GM19463 (cell line): ENCODE data around the gene RNF214.
"Not testable (repeated sequence)": the region's sequence is repeated elsewhere in the genome, so short reads cannot be mapped to it uniquely, and the experiment has no call there.

Experiments used
- ATAC-seq: cut with Tn5 transposase; IDR thresholded peaks from one replicate; pipeline ENCODE4 v1.9.1; 2021; ENCODE audit warnings: mild to moderate bottlenecking, moderate library complexity; ENCODE audit not compliant: unreplicated experiment

The RNF214 gene

DNA sequence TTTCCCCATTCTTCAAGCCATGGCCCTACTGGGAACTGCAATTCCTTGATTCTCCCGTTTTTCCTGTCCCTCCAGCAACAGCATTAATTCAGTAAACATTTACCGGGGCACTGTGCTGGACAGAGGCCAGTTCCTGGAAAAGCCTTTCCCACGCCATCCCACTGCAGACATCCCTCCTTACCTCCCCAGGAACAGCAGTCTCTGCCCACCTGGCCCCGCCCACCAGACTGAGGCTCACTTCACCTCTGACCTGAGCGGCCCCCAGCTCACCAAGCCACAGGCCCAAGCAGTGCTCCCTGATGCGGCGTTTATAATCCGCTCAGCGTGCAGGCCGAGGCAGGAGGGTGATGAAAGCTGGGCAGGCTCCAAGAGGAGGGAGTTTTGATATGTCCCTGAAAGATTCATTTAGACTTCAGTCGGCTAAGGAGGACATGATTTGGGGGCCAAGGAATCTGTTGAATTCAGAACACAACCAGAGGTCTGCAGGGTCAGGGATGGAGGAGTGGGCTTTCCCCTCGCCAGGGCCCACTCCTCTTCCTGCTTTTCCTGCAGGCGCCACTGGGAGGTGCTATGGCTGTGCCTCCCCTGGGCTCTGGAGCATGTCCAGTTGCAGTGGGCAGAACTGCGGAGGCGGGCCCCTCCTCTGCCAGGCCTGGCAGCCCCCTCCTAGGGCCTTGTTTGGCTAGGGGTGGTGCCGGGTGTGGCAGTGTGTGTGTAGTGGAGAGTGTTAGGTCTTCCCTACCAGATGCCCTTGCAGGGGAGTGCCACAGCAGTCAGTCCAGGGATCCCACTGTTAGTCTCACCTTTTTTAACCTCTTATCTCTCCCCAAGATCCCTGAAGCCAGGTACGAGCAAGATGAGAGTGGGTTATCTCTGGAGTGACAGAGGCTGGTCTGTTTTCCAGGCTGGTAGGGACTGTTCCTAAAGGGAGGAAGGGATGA lies 34.7 kb upstream of the RNF214 start:
- no peak for ATAC-seq

DNA sequence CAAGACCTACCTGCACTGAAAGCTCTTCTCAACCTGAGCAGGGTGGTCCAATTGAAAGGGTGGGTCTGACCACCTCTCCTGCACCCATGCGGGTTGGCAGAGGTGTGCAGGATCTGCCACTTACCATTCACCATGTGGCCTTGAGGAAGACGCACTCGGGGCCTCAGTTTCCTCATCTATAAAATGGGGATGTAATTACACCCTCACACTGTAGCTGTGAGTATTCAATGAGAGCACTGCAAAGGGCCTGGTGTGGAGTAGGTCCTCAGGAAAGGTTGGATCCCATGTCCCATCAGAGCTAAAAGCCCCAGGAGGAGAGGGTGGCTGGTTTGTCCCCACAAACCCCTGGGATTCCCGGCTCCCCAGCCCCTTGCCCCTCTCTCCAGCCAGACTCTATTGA lies 33.9 kb upstream of the RNF214 start:
- no peak for ATAC-seq

DNA sequence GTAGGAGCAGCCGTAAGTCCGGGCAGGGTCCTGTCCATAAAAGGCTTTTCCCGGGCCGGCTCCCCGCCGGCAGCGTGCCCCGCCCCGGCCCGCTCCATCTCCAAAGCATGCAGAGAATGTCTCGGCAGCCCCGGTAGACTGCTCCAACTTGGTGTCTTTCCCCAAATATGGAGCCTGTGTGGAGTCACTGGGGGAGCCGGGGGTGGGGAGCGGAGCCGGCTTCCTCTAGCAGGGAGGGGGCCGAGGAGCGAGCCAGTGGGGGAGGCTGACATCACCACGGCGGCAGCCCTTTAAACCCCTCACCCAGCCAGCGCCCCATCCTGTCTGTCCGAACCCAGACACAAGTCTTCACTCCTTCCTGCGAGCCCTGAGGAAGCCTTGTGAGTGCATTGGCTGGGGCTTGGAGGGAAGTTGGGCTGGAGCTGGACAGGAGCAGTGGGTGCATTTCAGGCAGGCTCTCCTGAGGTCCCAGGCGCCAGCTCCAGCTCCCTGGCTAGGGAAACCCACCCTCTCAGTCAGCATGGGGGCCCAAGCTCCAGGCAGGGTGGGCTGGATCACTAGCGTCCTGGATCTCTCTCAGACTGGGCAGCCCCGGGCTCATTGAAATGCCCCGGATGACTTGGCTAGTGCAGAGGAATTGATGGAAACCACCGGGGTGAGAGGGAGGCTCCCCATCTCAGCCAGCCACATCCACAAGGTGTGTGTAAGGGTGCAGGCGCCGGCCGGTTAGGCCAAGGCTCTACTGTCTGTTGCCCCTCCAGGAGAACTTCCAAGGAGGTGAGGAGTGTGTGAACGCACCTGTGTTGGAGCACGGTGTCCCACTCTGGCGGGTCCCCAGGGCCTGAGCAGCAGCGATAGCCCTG lies 33.2 kb upstream of the RNF214 start, which contains the start of gene TAGLN:
TAGLN (plus strand) TSS at position 318 of the 863 bp plus-strand sequence. CDS start 3,644 bp downstream, outside the sequence.
- no peak for ATAC-seq

DNA sequence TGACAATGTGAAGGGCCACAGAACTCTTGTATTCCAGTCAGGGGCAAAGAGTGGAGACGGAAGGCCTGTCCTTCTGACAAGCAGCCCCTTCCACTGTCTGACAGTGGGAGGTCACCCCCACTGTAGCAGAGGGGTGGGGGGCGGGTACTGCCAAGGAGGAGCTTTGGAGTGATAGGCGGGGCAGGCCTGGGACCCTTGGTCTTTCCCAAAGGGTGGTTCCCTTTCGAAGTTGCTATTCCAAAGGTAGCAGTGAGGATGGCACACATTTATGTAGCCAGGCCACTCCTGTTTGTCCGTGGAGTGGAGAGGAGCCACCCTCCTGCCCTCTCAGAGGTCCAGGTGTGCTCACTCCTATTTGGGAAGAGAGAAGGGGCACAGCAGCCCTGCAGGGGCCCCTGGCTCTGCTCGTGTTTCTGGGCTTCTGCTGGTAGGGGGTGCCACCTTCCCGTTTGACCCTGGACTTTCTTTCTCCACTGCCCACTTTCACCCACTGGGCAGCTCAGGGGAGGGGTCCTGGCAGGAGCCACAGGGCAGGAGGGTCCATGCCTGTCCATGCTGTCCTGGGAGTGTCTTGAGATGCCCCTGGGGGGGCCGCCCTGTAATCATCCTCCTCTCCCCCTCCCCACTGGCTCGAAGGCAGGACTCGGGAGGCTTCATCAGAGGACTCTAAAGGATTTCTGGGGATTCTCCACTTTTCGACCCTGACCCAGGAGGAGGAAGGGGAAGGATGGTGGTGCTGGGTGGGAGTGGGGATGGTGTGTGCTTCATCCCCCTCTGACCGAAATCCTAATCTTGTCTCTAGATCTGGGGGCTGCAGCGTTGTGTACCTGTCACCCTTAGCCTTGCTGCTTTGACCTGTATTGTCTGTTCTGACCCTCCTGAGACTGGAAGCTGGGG lies 32.3 kb upstream of the RNF214 start:
- no peak for ATAC-seq

DNA sequence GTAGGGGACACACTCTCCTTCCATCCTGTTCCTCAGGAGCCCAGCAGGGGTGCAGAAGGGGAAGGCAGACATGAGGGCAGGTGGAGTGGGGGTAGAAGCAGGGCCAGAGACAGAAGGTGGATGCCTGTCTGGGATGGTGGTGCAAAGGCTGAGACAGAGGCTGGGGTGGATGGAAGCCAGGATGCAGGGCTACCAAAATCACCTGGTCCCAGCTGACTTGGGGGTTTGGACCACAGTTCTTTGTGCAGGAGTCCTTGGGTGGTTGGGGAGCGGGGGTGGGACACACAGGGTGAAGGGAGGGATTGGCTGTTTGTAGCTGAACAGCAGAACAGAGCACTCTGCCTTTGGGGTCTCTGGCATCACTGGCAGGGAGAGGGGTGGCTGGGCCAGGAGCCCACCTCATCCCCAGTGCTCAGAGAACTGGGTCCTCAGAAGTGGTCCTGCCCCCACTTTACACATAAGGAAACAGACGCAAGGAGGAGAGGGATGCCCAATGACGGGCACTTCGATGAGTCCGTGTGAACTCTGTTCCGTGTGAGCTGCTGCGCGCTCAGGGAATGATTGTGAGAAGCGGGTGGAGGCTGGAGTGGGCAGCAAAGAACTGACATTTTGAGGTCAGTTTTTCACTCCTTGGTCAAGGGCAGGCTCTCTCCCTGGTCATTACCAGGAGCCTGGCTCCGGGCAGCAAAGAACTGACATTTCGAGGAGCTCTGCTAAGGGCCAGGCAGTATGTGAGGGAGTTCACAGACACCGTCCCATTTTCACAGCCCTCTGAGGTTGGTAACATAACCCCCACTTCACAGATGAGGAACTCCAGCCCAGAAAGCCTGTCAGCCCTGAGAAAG lies 31.4 kb upstream of the RNF214 start:
- ATAC-seq = no peak

DNA sequence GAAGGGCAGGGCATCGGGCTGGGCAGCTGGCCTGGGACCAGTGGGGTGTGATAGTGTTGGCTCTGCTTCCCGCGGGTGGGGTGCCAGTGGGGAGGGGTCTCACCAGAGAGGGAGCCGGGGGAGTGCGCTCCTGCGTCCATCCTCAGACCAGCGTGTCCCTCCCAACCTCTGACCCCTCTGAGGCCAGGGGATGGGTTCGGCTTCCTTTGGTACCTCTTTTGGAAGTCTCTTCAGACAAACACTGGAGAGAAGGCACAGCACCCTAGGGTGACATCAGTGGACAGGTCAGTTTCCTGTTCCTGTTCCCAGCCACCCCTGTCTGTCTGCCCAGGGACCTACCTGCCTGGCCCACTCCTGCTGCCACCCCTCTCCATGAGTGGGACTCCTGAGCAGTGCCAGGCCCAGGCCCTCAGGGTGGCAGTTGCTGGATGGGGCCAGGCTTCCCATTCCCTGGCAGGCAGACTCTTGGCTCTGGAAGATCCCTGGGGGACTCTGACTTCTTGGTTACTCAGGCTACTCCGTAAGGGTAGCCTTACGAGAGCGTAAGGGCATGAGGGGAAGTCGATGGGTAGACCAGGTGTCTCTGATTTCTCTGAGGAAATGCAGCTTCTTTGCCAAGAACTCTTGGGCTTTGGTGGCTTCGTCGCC lies 30.7 kb upstream of the RNF214 start:
- ATAC-seq = no peak

DNA sequence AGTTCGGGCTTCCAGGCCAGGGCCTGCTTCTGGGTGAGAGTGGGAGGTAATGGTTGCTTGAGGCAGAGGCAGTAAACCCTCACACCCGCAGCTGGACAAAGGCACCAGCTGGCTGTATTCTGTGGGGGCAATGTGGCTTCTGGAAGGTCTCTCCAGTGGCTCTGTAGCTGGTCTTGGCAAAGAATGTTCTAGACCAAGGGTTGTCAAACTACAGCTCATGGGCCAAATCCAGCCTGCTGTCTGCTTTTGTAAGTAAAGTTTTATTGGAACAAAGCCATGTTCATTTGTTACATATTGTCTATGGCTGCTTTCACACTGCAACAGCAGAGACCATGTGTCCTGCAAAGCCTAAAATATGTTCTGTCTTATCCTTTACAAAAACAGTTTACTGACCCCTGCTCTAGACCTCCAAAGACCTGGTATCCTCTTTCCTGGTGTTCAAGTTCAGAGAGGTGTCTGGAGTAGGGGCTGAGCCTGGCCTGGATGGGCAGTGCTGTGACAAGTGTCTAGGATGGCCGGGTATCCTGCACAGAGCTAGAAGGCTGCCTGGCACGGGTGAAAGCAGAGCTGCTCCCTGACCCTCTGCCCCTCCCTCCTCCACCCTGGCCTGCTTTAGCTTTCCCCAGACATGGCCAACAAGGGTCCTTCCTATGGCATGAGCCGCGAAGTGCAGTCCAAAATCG lies 29.9 kb upstream of the RNF214 start:
- ATAC-seq = no peak

DNA sequence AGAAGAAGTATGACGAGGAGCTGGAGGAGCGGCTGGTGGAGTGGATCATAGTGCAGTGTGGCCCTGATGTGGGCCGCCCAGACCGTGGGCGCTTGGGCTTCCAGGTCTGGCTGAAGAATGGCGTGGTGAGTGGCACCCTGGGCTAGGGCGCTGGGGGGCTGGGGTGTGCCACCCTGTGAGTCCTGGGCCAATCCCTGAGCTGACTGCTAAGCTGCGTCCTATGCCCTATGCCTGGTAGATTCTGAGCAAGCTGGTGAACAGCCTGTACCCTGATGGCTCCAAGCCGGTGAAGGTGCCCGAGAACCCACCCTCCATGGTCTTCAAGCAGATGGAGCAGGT lies 29.4 kb upstream of the RNF214 start:
- no peak for ATAC-seq

DNA sequence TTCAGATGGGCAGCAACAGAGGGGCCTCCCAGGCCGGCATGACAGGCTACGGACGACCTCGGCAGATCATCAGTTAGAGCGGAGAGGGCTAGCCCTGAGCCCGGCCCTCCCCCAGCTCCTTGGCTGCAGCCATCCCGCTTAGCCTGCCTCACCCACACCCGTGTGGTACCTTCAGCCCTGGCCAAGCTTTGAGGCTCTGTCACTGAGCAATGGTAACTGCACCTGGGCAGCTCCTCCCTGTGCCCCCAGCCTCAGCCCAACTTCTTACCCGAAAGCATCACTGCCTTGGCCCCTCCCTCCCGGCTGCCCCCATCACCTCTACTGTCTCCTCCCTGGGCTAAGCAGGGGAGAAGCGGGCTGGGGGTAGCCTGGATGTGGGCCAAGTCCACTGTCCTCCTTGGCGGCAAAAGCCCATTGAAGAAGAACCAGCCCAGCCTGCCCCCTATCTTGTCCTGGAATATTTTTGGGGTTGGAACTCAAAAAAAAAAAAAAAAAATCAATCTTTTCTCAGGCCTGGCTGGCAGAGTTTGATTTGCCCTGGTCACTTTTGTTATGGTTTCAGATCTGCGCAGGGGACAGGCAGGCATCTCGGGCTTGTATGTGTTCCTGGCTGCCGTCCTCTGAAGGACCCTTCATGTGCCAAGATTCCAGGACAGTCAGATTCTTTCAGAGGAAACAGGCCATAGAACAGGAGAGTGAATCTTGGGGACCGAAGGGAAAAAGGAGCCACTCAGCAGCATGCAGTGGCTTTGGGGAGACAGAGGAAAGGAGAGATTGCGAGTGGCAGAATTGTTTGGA lies 28.0 kb upstream of the RNF214 start:
- no peak for ATAC-seq

DNA sequence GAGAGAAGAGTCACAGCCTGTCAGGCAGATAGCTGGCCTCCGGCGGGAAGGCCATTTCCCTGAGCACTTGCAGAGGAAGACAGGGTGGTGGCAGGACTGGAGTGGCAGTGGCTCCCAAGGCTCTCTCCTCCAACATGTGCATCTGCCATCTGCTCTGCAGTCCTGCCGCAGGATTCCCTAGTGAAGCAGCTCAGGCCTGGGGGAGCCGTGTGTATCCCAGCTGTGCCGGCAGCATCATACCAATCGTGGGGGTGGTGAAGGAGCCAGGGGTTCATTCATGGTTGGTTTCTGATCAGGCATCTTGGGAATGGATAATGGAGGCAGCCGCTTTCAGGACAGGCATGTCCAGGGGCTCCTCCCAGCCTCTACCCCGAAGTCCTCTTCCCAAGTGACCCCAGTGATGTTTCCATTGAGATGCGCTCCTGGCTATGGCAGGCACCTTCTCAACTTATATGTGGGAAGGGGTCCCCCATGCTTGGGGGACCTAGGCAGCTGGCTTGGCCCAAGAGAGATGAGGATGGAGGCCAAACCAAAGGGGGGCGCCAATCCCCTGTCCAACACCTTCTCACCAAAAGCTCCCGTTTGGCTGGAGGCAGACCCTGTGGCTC lies 27.2 kb upstream of the RNF214 start:
- ATAC-seq = no peak

DNA sequence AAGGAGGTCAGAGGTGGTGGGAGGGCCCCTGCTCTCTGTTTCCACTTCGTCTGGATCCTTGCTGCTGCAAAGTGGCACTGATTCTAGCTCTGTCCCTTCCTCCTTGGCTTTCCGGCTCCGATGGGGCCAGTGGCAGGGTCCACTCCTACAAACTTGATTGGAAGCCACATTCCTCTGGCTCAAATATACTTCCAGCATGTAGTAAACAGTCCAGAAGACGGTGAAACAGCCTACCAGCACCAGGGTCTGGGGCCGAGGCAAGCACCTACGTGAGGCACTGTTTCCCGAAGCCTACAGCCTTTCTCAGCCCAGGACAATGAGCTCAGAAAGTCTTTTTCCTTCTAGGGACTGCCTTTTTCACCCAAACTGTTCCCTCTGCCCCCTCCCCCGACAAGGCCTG lies 26.4 kb upstream of the RNF214 start:
- ATAC-seq = not testable (repeated sequence)

DNA sequence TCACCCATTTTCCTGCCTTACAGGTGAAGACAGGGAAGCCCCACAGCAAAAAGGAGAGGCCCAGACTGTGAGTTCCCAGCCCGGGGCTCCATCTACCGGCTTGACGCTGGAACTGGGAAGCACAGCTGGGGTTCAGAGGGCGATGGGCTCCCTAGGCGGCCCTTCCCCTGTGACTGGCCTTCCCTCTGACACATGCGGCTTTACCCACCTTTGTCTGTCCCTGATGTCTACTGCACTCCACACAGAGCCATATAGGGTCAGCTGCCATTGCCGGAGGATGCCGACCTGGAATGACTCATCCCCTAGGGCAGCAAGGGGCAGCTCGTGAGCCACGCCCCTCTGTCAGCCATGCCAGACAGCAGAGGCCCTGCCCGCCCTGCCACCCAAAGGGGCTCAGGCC lies 25.6 kb upstream of the RNF214 start:
- ATAC-seq = not testable (repeated sequence)

DNA sequence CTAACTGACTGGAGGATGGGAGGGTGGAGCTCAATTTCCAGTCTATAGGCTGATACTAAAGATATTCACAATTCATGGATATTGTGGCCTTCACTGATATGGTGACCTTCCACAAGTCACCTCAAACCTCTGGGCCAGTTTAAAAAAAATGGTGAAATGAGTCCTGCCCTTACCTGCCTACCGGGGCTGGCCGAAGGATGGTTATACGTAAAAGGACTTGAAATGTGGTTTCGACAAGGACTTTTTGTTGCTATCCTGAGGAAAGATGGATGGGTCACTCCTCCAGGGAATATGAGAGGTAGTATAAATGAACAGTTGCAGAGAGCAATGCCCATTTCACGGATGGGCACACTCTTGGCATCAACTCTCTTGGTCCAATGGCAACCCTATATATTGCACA lies 25.0 kb upstream of the RNF214 start:
- not testable (repeated sequence) for ATAC-seq

DNA sequence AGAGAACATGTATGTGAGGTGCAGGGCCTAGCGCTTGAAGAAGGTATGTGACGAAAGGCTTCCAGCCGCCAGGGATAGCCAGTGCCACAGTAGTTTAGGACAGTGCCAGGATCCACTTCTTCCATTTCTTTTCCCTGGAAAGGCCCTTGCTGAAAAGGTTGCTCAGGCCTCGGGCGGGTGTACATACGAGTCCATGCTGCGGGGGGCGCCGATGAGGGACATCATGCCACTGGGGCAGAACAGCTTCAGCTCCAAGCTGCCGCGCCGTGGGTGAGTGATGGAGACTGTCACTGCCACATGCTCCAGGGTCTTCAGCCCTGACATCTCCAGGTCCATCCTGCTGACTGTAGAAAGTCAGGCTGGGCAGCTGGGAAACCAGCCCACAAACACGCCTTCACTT lies 23.8 kb upstream of the RNF214 start:
- not testable (repeated sequence) for ATAC-seq

DNA sequence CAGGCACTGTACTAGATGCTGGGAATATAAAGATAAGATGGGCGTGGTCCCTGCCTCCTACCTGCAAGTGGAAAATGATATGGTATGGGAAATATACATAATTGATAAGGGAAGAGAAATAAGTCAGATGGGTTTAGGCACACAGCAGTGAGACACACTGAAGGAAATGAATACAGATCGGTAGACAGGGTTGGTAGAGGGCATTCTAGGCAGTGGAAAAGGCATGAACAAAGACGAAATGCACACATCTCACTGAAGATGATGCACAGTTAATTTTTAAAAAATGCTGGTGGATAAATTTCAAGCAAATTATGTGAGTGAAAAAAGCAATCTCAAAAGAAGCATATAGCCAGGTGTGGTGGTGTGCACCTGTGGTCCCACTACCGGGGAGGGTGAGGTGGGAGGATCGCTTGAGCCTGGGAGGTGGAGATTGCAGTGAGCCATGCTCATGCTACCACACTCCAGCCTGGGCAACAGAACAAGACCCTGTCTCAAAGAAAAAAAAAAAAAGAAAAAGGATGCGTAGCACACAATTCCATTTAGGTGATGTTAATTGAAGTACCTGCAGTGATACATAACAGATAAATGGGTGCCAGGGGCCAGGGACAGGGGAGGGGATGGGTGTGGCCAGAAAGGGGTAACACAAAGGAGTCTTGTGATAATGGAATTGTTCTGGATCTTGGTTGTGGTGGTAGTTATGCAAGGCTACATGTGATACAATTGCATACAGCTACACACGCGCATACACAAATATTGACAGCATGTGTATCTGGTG lies 22.9 kb upstream of the RNF214 start:
- not testable (repeated sequence) for ATAC-seq

DNA sequence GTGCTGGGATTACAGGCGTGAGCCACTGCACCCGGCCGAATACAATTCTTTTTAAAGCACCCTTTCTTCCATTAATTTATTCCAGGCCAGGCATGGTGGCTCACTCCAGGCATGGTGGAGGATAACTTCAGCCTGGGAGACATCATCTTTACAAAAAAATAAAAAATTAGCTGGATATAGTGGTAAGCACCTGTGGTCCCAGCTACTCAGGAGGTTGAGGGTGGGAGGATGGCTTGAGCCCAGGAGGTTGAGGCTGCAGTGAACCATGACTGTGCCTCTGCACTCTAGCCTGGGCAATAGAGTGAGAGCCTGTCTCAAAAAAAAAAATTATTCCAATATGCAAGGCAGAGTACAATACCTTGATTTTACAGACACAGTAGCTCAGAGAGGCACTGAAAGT lies 21.9 kb upstream of the RNF214 start:
- no peak for ATAC-seq
